Measurements from ENCODE around the gene MED20. TPM values are rescaled to one million over a fixed set of nuclear protein-coding genes. Genes with fewer than 3 reads are reported as not detected.

MED20 gene
- total and polyA plus RNA-seq, 10 of the 15 experiments (the other 5 are each of a cell fraction or from before 2014, with no cell fraction given) = 13.4 to 24.8 (median 17.9) TPM

- H3K9ac ChIP-seq (ENCODE audit: control insufficient read depth, insufficient read depth, low read length) = no peak overlapping the region; the same call in 1 of the 2 replicates
- no peaks in the 10 kb centered on the region for H3K9me3 ChIP-seq (replicated peaks; ENCODE audit: control insufficient read depth, insufficient read depth, low read length)
- no peak overlapping the region for H2AFZ ChIP-seq (ENCODE audit: control insufficient read depth, low read depth, low read length)
- RAD21 ChIA-PET (ENCODE audit: unreplicated experiment) = interaction anchor here (0.9 to 3.4 kb wide), 3 partner anchors 13 to 133 kb away, joined by 3 to 24 read pairs (median 12); partner anchors contain the start of genes BYSL and MED20
- H3K36me3 ChIP-seq (ENCODE audit: control insufficient read depth in 2 of 2, insufficient read depth in 2 of 2, low read length in 1 of 2) = peaks cover 31 to 38% of the 10 kb centered on the region in 2 experiments
- no peak overlapping the region for H3K4me3 ChIP-seq
- CTCF ChIA-PET = interaction anchor here (1.2 to 13.2 kb wide), 10 partner anchors 10 to 153 kb away, joined by 3 to 193 read pairs (median 7); partner anchors contain the start of genes BYSL, MED20 and TOMM6
- intact Hi-C loops (cut with micrococcal nuclease; ENCODE audit: unreplicated experiment) = no loop called here
- TF ChIP-seq BCL11A (IDR thresholded peaks at IDR 0.05; ENCODE audit: low read depth, low read length) (no peak), ZSCAN29 (IDR thresholded peaks at IDR 0.05) (no peak), BACH1 (IDR thresholded peaks at IDR 0.05; ENCODE audit: borderline replicate concordance) (no peak), SMAD5 (IDR thresholded peaks at IDR 0.05; ENCODE audit: low read depth) (no peak), ATF2 (IDR thresholded peaks at IDR 0.05; ENCODE audit: low read length) (no peak), SIN3A (IDR thresholded peaks at IDR 0.05; ENCODE audit: low read depth, low read length) (no peak), MYB (IDR thresholded peaks at IDR 0.05; ENCODE audit: borderline replicate concordance, low read depth, low read length) (no peak), NR2C2 (IDR thresholded peaks at IDR 0.05; ENCODE audit: borderline replicate concordance, control insufficient read depth, insufficient read length, low read depth) (no peak), CBX5 (IDR thresholded peaks at IDR 0.05; ENCODE audit: low read depth) (no peak), MEF2B (IDR thresholded peaks at IDR 0.05; ENCODE audit: partially characterized antibody, poor library complexity, severe bottlenecking) (no peak), HCFC1 (IDR thresholded peaks at IDR 0.05; ENCODE audit: low read length) (no peak), MLLT1 (IDR thresholded peaks at IDR 0.05) (no peak), SREBF2 (IDR thresholded peaks at IDR 0.05; ENCODE audit: low read length) (no peak), RFX5 (IDR thresholded peaks at IDR 0.05; ENCODE audit: low read depth, low read length) (no peak), RB1 (IDR thresholded peaks at IDR 0.05; ENCODE audit: borderline replicate concordance) (no peak), RUNX3 (IDR thresholded peaks at IDR 0.05; ENCODE audit: low read length) (no peak)
- no peak overlapping the region; the same call in 1 of the 2 replicates for H3K27ac ChIP-seq (ENCODE audit: control insufficient read depth, insufficient read depth)
- SMC1A ChIA-PET (ENCODE audit: uncharacterized antibody, unreplicated experiment) = interaction anchor here (1.6 to 12.4 kb wide), 3 partner anchors 14 to 110 kb away, joined by 6 to 138 read pairs (median 6); partner anchors contain the start of genes BYSL, MED20 and TAF8
- in situ Hi-C loops (cut with MboI) = loop anchor here (10.0 kb wide), 1 partner anchor 110 kb away; no protein-coding TSS in a partner anchor
- ATAC-seq = no peak
- no peaks in the 10 kb centered on the region for H3K27me3 ChIP-seq (replicated peaks in 1 of 2; ENCODE audit: control insufficient read depth in 2 of 2, insufficient read depth in 2 of 2, low read length in 1 of 2)
- peaks cover 2% of the 10 kb centered on the region; the same call in 1 of the 2 replicates for H4K20me1 ChIP-seq (ENCODE audit: control insufficient read depth, insufficient read depth)
- H3K4me1 ChIP-seq (ENCODE audit: control insufficient read depth, insufficient read depth, low read length) = peaks cover 35% of the 10 kb centered on the region
- BruUV-seq (replicated peaks) = no TSS peak
- POLR2A ChIA-PET = interaction anchor here (1.6 kb wide), 1 partner anchor 91 kb away, joined by 4 read pairs; no protein-coding TSS in a partner anchor
- no peak overlapping the region for H3K4me2 ChIP-seq (ENCODE audit: control insufficient read depth, insufficient read depth)
- H3K79me2 ChIP-seq (ENCODE audit: control insufficient read depth, insufficient read depth, low read length) = peaks cover 15% of the 10 kb centered on the region
- no peak for FAIRE-seq
- DNase-seq (ENCODE audit: low read depth, low spot score) = no peak
- WGBS (ENCODE audit: insufficient coverage, insufficient replicate concordance, low lambda C conversion rate, missing lambda C conversion rate) = 53% methylated on average over 7 of the region's 7 CpGs
Measured at GRCh38 chr6:41934278-41935192, 13.6 kb upstream of the MED20 start.

Measured in GM12878 (cell line).